ENCODE measurements around the gene RAP1GAP2. TPM values are rescaled to one million over a fixed set of nuclear protein-coding genes. Genes with fewer than 3 reads are reported as not detected.

The RAP1GAP2 gene
- total RNA-seq, 1 experiment from 2014 or later = 72.8 TPM

DNA sequence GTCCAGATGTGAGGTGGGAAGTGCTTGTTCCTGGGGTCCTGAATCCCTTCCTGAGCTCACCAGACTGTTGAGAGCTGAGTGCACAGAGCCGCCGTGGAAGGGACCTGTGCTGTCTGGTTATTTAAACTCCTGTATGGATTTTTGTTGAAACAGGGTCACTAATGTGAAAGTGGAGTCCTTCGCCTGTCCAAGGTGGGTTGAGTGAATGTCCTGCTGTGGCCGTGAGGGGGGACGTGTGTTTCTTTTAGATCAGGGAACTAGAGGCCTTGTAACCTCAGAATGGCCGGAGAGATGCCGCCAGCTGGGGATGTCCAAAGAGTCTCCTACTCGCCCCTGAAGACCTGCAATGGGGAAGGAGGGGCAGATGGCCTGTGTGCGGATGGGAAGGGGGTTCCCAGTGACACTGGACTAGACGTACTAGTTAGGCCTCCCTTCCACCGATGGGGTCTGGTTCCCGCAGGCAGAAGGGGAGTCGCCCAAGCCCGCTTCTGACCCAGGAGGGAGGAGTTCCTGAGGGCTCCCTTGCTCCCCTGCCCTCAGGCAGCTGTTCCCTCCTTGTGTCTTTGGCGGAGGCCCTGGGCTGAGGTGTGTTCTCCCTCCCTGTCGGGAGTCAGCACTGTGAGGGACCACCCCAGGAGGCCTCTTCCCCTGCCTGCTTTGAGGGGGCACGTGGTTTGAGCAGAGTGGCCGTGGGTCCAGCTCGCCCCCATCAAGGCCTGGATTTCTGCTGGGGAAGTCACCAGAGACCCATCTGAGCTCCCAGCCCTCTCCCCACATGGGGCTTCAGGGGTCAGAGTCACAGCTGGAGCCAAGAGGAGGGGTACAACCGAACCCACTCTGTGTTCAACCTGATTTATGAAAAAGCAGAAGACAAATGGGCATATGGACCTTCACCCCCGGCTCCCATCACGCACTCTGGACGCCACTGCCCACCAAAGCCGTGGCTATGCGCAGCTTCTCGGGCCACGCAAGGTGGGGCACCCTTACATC lies 236.3 kb downstream of the RAP1GAP2 start (continued):
- TF ChIP-seq, protein P1, sequence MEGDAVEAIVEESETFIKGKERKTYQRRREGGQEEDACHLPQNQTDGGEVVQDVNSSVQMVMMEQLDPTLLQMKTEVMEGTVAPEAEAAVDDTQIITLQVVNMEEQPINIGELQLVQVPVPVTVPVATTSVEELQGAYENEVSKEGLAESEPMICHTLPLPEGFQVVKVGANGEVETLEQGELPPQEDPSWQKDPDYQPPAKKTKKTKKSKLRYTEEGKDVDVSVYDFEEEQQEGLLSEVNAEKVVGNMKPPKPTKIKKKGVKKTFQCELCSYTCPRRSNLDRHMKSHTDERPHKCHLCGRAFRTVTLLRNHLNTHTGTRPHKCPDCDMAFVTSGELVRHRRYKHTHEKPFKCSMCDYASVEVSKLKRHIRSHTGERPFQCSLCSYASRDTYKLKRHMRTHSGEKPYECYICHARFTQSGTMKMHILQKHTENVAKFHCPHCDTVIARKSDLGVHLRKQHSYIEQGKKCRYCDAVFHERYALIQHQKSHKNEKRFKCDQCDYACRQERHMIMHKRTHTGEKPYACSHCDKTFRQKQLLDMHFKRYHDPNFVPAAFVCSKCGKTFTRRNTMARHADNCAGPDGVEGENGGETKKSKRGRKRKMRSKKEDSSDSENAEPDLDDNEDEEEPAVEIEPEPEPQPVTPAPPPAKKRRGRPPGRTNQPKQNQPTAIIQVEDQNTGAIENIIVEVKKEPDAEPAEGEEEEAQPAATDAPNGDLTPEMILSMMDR (IDR thresholded peaks at IDR 0.05) = no peak
- TF ChIP-seq CREM (CRISPR knock-in tag; IDR thresholded peaks at IDR 0.05) = no peak
- TF ChIP-seq, protein P2, sequence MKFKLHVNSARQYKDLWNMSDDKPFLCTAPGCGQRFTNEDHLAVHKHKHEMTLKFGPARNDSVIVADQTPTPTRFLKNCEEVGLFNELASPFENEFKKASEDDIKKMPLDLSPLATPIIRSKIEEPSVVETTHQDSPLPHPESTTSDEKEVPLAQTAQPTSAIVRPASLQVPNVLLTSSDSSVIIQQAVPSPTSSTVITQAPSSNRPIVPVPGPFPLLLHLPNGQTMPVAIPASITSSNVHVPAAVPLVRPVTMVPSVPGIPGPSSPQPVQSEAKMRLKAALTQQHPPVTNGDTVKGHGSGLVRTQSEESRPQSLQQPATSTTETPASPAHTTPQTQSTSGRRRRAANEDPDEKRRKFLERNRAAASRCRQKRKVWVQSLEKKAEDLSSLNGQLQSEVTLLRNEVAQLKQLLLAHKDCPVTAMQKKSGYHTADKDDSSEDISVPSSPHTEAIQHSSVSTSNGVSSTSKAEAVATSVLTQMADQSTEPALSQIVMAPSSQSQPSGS (CRISPR knock-in tag; IDR thresholded peaks at IDR 0.05; ENCODE audit: borderline replicate concordance, low read depth) = no peak

DNA sequence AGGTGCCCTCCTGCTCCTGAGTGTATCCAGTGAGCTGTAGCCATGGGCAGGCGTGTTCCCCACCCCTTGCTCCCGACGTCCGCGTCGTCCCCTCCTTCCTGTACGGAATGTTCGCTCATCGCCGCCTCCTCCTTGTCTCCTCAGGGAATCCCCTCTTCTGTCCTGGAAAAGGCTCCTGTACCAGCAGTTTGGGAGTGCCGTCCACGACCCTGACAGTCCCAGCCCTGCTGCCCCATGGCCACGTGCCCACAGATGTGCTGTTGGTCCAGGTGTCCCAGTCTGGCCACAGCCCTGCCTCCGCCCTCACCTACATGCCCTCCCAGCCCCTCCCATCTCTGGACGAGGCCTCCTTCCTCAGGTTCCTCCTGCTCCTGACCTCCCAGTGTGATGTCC lies 237.0 kb downstream of the RAP1GAP2 start:
- no peak for DNase-seq (ENCODE audit: low spot score)
- Mint-ChIP-seq H3K27me3 (ENCODE audit: low read depth) (no peaks in the 10 kb centered on the region), H3K9me3 (no peaks in the 10 kb centered on the region), H3K36me3 (peaks cover 21% of the 10 kb centered on the region), H3K4me3 (no peak overlapping the region), H3K27ac (no peak overlapping the region), H3K4me1 (no peaks in the 10 kb centered on the region)
- no peak for ATAC-seq
- ChIA-PET POLR2A (no interaction called here), CTCF (interaction anchor here (1.7 to 3.2 kb wide), 2 partner anchors 10 to 20 kb away, joined by 4 to 10 read pairs; no protein-coding TSS in a partner anchor)
- TF ChIP-seq GTF2I (CRISPR knock-in tag; conservative IDR thresholded peaks at IDR 0.05) (no peak), CBFB (CRISPR knock-in tag; IDR thresholded peaks at IDR 0.05; ENCODE audit: low read depth) (no peak), ELF4 (CRISPR knock-in tag; IDR thresholded peaks at IDR 0.05; ENCODE audit: low read depth) (no peak), RELA (CRISPR knock-in tag; IDR thresholded peaks at IDR 0.05; ENCODE audit: borderline replicate concordance) (no peak), ZNF121 (CRISPR knock-in tag; IDR thresholded peaks at IDR 0.05) (no peak)
- TF ChIP-seq, protein P3, sequence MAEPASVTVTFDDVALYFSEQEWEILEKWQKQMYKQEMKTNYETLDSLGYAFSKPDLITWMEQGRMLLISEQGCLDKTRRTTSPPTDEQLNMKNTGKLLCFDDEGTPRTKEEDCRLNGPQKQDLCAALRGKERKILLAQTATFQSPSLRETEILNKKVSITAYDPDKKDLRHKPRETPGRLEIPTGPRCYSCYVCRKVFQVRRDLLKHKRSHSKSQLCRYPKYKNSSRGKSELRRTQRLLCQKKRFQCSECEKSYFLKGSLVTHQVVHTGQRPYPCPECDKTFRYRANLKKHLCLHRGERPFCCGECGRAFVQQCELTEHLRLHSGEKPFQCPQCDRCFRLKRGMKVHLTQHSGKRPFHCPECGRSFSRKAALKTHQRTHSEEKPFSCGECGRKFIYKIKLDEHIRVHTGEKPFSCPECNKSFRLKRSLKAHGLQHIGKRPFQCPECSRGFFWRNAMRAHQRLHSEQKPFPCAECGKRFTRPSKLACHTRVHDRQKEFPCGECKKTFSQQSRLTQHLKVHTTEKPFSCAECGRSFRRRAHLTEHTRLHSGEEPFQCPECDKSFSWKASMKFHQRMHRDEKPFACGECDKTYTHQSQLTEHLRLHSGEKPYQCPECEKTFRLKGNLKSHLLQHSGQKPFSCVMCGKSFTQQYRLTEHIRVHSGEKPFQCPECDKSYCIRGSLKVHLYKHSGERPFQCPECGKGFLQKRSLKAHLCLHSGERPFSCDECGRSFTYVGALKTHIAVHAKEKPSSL (CRISPR knock-in tag; conservative IDR thresholded peaks at IDR 0.05) = no peak
- TF ChIP-seq, protein P4, sequence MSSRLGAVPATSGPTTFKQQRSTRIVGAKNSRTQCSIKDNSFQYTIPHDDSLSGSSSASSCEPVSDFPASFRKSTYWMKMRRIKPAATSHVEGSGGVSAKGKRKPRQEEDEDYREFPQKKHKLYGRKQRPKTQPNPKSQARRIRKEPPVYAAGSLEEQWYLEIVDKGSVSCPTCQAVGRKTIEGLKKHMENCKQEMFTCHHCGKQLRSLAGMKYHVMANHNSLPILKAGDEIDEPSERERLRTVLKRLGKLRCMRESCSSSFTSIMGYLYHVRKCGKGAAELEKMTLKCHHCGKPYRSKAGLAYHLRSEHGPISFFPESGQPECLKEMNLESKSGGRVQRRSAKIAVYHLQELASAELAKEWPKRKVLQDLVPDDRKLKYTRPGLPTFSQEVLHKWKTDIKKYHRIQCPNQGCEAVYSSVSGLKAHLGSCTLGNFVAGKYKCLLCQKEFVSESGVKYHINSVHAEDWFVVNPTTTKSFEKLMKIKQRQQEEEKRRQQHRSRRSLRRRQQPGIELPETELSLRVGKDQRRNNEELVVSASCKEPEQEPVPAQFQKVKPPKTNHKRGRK (CRISPR knock-in tag; IDR thresholded peaks at IDR 0.05; ENCODE audit: borderline replicate concordance) = no peak
- TF ChIP-seq, protein P5, sequence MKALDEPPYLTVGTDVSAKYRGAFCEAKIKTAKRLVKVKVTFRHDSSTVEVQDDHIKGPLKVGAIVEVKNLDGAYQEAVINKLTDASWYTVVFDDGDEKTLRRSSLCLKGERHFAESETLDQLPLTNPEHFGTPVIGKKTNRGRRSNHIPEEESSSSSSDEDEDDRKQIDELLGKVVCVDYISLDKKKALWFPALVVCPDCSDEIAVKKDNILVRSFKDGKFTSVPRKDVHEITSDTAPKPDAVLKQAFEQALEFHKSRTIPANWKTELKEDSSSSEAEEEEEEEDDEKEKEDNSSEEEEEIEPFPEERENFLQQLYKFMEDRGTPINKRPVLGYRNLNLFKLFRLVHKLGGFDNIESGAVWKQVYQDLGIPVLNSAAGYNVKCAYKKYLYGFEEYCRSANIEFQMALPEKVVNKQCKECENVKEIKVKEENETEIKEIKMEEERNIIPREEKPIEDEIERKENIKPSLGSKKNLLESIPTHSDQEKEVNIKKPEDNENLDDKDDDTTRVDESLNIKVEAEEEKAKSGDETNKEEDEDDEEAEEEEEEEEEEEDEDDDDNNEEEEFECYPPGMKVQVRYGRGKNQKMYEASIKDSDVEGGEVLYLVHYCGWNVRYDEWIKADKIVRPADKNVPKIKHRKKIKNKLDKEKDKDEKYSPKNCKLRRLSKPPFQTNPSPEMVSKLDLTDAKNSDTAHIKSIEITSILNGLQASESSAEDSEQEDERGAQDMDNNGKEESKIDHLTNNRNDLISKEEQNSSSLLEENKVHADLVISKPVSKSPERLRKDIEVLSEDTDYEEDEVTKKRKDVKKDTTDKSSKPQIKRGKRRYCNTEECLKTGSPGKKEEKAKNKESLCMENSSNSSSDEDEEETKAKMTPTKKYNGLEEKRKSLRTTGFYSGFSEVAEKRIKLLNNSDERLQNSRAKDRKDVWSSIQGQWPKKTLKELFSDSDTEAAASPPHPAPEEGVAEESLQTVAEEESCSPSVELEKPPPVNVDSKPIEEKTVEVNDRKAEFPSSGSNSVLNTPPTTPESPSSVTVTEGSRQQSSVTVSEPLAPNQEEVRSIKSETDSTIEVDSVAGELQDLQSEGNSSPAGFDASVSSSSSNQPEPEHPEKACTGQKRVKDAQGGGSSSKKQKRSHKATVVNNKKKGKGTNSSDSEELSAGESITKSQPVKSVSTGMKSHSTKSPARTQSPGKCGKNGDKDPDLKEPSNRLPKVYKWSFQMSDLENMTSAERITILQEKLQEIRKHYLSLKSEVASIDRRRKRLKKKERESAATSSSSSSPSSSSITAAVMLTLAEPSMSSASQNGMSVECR (CRISPR knock-in tag; IDR thresholded peaks at IDR 0.05; ENCODE audit: borderline replicate concordance) = no peak
- TF ChIP-seq, protein P6, sequence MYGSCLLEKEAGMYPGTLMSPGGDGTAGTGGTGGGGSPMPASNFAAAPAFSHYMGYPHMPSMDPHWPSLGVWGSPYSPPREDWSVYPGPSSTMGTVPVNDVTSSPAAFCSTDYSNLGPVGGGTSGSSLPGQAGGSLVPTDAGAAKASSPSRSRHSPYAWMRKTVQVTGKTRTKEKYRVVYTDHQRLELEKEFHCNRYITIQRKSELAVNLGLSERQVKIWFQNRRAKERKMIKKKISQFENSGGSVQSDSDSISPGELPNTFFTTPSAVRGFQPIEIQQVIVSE (CRISPR knock-in tag; IDR thresholded peaks at IDR 0.05; ENCODE audit: borderline replicate concordance) = no peak
- TF ChIP-seq, protein P7, sequence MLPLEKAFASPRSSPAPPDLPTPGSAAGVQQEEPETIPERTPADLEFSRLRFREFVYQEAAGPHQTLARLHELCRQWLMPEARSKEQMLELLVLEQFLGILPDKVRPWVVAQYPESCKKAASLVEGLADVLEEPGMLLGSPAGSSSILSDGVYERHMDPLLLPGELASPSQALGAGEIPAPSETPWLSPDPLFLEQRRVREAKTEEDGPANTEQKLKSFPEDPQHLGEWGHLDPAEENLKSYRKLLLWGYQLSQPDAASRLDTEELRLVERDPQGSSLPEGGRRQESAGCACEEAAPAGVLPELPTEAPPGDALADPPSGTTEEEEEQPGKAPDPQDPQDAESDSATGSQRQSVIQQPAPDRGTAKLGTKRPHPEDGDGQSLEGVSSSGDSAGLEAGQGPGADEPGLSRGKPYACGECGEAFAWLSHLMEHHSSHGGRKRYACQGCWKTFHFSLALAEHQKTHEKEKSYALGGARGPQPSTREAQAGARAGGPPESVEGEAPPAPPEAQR (CRISPR knock-in tag; IDR thresholded peaks at IDR 0.05) = no peak
